Endodermal cell (in vitro differentiated cells): ENCODE measurements around the gene KLHDC9. TPM values are rescaled to one million over a fixed set of nuclear protein-coding genes. Genes with fewer than 3 reads are reported as not detected.

Source experiments
- DNase-seq: peaks from one replicate; pipeline ENCODE4 v3.0.0-alpha.2; 2017
- H3K27ac ChIP-seq: 2 replicates; pipeline ENCODE4 v1.5.1; 2013; ENCODE audit warnings: mild to moderate bottlenecking, low read depth, low read length, moderate library complexity
- H3K27me3 ChIP-seq: 2 replicates; pipeline ENCODE4 v1.6.1; 2013; ENCODE audit warnings: mild to moderate bottlenecking, low read length, moderate library complexity; ENCODE audit not compliant: insufficient read depth, control insufficient read depth, poor library complexity, severe bottlenecking
- H3K36me3 ChIP-seq: 2 replicates; pipeline ENCODE4 v1.7.0; 2013; ENCODE audit warnings: mild to moderate bottlenecking, low read length, moderate library complexity; ENCODE audit not compliant: control insufficient read depth, insufficient read depth
- H3K4me1 ChIP-seq: one replicate; pipeline ENCODE4 v1.7.0; 2013; ENCODE audit warnings: low read length; ENCODE audit not compliant: control insufficient read depth, insufficient read depth
- H3K4me3 ChIP-seq: 2 replicates; pipeline ENCODE4 v1.5.1; 2013; ENCODE audit warnings: mild to moderate bottlenecking, low read length, moderate library complexity
- H3K9ac ChIP-seq: 2 replicates; pipeline ENCODE4 v1.6.1; 2013; ENCODE audit warnings: mild to moderate bottlenecking, low read length, moderate library complexity; ENCODE audit not compliant: poor library complexity, severe bottlenecking; ENCODE audit errors: extremely low read depth
- H3K9me3 ChIP-seq: 2 replicates; pipeline ENCODE4 v1.6.1; 2013; ENCODE audit warnings: mild to moderate bottlenecking, low read length, moderate library complexity; ENCODE audit not compliant: control insufficient read depth
- H3K27ac Mint-ChIP-seq: 2 replicates; pipeline ENCODE4 v1.8.0; 2020; ENCODE audit warnings: mixed read lengths
- H3K27me3 Mint-ChIP-seq: 2 replicates; pipeline ENCODE4 v1.8.0; 2021; ENCODE audit warnings: mild to moderate bottlenecking, mixed read lengths; ENCODE audit not compliant: insufficient read depth
- H3K36me3 Mint-ChIP-seq: 2 replicates; pipeline ENCODE4 v1.8.0; 2020; ENCODE audit warnings: low read depth, mixed read lengths
- H3K4me1 Mint-ChIP-seq: 2 replicates; pipeline ENCODE4 v1.8.0; 2020; ENCODE audit warnings: mixed read lengths
- H3K4me3 Mint-ChIP-seq: 2 replicates; pipeline ENCODE4 v1.8.0; 2020; ENCODE audit warnings: mild to moderate bottlenecking, moderate library complexity, mixed read lengths
- H3K9me3 Mint-ChIP-seq: 2 replicates; pipeline ENCODE4 v1.8.0; 2020; ENCODE audit warnings: mild to moderate bottlenecking, mixed read lengths
- WGBS, 2 experiments: methylation state at CpG; one replicate each; pipeline versions ENCODE4 v1.1.5 to v1.1.7; 2013; ENCODE audit warnings: missing lambda C conversion rate in 2 of 2, mixed read lengths in 1 of 2; ENCODE audit not compliant: insufficient coverage in 1 of 2, insufficient read length in 1 of 2; 5-methylcytosine and 5-hydroxymethylcytosine counted together
- total RNA-seq, 2 donors: library from RNA; stranded (reverse); fragmentation: NEBNext Ultra II Directional in 1 of 2; extraction: Animal tissue kit (Norgen Biotek cat#: 25700) in 1 of 2; gene quantifications; 2 replicates in 1 of 2; 3 replicates in 1 of 2; pipeline ENCODE4 v1.2.1, GENCODE V29; 2021
- TF ChIP-seq, protein P1 (sequence below): fragments of 200-600 bp; sonication (generic); conservative IDR thresholded peaks from 2 replicates; pipeline ENCODE4 v1.5.0; 2021; ENCODE audit warnings: antibody characterized with exemption, mild to moderate bottlenecking

KLHDC9 gene
- total RNA-seq, 2 donors from 2014 or later: 14.6 to 25.4 TPM

DNA sequence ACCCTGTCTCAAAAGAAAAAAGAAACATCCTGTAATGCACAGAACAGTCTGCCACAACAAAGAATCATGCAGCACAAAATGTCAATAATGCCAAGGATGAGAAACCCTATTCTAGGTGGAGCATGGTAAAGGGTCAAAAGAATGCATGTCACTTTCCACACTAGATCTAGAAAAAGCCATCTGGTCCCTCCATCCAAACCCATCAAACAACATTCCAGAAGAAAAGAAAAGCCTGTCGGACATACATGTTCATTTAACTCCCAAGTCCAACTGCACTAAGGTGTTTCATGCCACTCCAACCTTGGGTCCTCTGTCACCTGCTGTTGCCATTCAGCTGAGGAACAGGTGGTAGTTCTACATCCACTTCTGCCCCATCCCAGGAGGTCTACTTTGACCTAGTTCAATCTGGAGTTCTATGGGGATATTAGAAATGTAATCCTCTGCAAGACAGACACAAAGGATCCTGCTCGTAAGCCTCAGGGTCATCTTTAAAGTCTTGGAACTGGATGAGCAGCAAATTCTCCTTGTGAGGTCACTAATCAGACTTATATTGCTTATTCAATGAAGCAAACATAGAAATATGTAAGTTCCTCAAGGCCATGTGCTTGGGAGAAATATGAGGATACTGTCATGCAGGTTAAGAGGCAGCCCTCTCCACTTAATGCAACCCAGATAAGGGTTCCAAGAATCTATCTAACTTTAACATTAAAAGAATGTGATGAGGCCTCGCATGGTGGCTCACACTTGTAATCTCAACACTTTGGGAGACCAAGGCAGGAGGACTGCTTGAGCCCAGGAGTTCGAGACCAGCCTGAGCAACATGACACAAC is 30.6 kb downstream of the KLHDC9 start:
- Histone ChIP-seq H3K36me3 (peaks cover 60% of the 10 kb centered on the region), H3K27ac (no peak overlapping the region), H3K9me3 (no peaks in the 10 kb centered on the region), H3K27me3 (no peaks in the 10 kb centered on the region), H3K9ac (no peak overlapping the region), H3K4me1 (no peaks in the 10 kb centered on the region), H3K4me3 (no peak overlapping the region)
- Mint-ChIP-seq H3K27me3 (no peaks in the 10 kb centered on the region), H3K4me3 (no peak overlapping the region), H3K4me1 (peaks cover 20% of the 10 kb centered on the region), H3K36me3 (peaks cover 49% of the 10 kb centered on the region), H3K9me3 (no peaks in the 10 kb centered on the region), H3K27ac (no peak overlapping the region)
- no peak for DNase-seq
- TF ChIP-seq, protein P1, sequence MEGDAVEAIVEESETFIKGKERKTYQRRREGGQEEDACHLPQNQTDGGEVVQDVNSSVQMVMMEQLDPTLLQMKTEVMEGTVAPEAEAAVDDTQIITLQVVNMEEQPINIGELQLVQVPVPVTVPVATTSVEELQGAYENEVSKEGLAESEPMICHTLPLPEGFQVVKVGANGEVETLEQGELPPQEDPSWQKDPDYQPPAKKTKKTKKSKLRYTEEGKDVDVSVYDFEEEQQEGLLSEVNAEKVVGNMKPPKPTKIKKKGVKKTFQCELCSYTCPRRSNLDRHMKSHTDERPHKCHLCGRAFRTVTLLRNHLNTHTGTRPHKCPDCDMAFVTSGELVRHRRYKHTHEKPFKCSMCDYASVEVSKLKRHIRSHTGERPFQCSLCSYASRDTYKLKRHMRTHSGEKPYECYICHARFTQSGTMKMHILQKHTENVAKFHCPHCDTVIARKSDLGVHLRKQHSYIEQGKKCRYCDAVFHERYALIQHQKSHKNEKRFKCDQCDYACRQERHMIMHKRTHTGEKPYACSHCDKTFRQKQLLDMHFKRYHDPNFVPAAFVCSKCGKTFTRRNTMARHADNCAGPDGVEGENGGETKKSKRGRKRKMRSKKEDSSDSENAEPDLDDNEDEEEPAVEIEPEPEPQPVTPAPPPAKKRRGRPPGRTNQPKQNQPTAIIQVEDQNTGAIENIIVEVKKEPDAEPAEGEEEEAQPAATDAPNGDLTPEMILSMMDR: no peak
- WGBS, 2 experiments: 98 to 100% methylated on average over 1 to 4 of the region's 4 CpGs

- DNase-seq: no peak
- Histone ChIP-seq H3K36me3 (peaks cover 48% of the 10 kb centered on the region), H3K9ac (no peak overlapping the region), H3K4me3 (peak overlapping the region; percentile 95), H3K27ac (no peak overlapping the region), H3K27me3 (no peaks in the 10 kb centered on the region), H3K4me1 (no peaks in the 10 kb centered on the region), H3K9me3 (no peaks in the 10 kb centered on the region)
- no peak overlapping the region for H3K27ac Mint-ChIP-seq
- TF ChIP-seq, protein P1: no peak
- 93% methylated on average over 1 of the region's 1 CpG; no CpG with 5 or more reads in 1 of the 2 experiments for WGBS, 2 experiments
- H3K27me3 Mint-ChIP-seq: no peaks in the 10 kb centered on the region
- peaks cover 20% of the 10 kb centered on the region for H3K4me1 Mint-ChIP-seq
- no peak overlapping the region for H3K4me3 Mint-ChIP-seq
- H3K9me3 Mint-ChIP-seq: no peaks in the 10 kb centered on the region
- H3K36me3 Mint-ChIP-seq: peaks cover 41% of the 10 kb centered on the region
Measured at GRCh38 chr1:161130266-161130665, 32.1 kb downstream of the KLHDC9 start.

DNA sequence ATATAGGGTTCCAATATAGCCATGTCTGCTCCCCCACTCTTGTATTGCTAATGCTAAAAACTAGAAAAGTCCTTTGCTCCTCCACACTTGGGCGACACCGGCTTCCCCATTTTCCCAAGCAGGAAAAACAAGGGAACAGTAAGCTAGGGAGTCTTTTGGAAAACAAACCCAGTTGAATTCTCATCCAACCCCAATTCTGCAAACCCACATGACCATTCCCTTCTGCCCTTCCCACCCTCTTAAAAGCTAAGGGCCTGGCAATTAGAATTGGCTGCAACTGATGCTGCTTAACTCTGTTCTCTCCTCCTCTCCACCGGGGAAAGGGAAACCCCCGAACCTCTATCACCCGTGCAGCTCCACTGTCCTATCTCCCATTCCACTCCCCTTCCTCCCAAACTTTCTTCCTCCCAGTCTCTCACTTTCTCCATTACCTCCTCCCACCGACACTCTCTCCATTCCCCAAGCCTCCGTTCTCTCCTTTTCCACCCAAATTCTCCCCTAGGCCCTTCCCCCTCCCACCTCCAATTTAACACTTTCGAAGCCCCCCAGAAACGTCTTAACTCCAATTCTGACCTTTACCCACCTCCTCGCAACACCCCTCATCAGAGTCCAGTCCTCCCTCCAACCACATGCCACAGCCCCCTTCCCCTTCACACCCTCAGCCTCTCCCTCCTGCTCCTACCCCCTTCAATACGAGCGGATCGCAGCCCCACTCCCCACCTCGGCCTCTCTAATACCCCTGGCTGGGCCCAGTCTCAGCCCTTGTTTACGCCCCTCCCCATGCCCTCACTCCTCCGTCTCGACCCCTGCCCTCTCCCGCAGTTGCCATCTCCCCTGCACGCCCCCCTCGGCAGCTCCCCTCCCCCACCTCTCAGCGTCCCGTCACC is 33.6 kb downstream of the KLHDC9 start:
- Histone ChIP-seq H3K4me1 (no peaks in the 10 kb centered on the region), H3K27me3 (no peaks in the 10 kb centered on the region), H3K36me3 (peaks cover 36% of the 10 kb centered on the region), H3K9ac (peak overlapping the region; percentile 86), H3K4me3 (peak overlapping the region; percentile 95), H3K27ac (peak overlapping the region; percentile 90), H3K9me3 (no peaks in the 10 kb centered on the region)
- Mint-ChIP-seq H3K27ac (peak overlapping the region; percentile 91), H3K36me3 (peaks cover 31% of the 10 kb centered on the region), H3K9me3 (no peaks in the 10 kb centered on the region), H3K4me1 (peaks cover 20% of the 10 kb centered on the region), H3K27me3 (no peaks in the 10 kb centered on the region), H3K4me3 (no peak overlapping the region)
- peak; percentile 50 for DNase-seq
- TF ChIP-seq, protein P1: no peak
- 1% methylated on average over 14 to 22 of the region's 22 CpGs for WGBS, 2 experiments
